Measurements from ENCODE around the gene CLSTN1.

The CLSTN1 gene

GRCh38 chr1:9827558-9828185 is 3.9 kb upstream of the CLSTN1 start:
- DNase-seq (ENCODE audit: low read depth): no peak
- no peak for TF ChIP-seq CTCF (IDR thresholded peaks at IDR 0.05; ENCODE audit: control insufficient read depth, extremely low read depth, insufficient read depth)
- H3K4me3 ChIP-seq (ENCODE audit: low read depth, low read length): no peak overlapping the region

DNA sequence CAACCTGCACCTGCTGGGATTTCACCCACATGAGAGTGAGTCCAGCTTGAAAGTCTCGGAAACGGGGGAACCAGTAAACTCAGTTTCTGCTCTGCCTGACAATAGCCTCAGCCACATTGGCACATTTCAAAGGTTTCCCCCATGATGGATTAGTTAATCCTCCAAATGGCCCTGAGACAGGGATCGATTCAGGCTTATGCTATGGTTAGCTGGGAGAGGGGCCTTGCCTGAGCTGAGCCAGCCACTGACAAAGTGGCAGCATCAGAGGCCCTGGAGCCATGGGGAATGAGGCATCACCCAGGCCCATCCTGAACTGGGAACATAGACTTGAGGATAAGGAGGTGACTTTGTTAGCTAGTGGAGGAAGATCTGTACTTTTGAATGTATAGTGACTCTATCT is 2.9 kb upstream of the CLSTN1 start:
- TF ChIP-seq CTCF (IDR thresholded peaks at IDR 0.05; ENCODE audit: control insufficient read depth, extremely low read depth, insufficient read depth): no peak
- H3K4me3 ChIP-seq (ENCODE audit: low read depth, low read length): no peak overlapping the region

GRCh38 chr1:9826087-9826486 is 2.3 kb upstream of the CLSTN1 start:
- H3K4me3 ChIP-seq (ENCODE audit: low read depth, low read length): 0 out of 2 replicates have a peak overlapping the region, but pooled peaks have one; percentile 10
- no peak for DNase-seq (ENCODE audit: low read depth)
- TF ChIP-seq CTCF (IDR thresholded peaks at IDR 0.05; ENCODE audit: control insufficient read depth, extremely low read depth, insufficient read depth): no peak

More for the DNA sequence above, 2.9 kb upstream of the CLSTN1 start:
- DNase-seq (ENCODE audit: low read depth): no peak

DNA sequence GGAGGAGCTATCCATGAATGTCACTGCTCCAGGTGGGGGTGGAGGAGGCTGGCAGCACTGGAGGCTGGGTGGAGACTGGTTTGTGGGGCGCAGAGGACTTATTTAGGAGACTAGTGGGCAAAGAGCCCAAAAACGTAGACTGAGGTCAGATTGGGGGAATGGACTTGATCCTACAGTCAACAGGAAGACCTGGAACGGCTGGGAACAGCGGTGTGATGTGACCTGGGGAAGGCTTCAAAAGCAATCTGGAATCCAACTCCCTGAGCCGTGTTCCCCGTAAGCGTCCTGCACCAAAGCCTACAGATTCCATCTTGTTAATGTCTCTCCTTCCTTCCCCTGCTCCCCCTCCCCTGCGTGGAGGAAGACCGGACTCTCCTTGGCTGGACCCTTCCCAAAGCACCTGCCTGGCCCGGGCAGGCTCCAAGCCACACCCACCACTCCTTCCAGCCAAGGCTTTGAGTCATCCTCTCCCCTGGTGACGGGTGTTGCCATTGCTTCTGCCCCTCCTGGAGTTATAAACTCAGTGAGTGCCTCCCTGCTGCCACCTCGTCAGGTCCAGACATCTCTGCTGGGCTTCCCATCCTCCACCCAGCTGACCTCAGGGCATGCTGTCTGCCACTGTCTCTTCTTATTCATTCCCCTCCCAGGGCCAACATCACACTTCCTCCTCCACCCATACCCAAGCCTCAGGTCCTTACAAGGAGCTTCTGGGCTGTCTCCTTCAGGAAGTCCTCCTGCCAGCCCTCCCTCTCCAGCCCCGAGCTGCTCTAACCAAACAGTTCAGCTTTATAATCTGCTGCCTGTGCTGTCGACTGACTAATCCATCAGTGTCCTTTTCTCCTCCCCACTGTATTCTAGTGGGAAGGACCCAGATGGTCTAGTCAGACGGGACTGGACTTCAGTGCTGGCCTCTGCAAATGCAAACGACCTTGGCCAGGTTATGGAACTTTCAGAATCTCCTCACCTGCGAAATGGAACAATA is 1.6 kb upstream of the CLSTN1 start:
- peak; percentile 98 for DNase-seq (ENCODE audit: low read depth)
- H3K4me3 ChIP-seq (ENCODE audit: low read depth, low read length): peak overlapping the region; percentile 10; the same call in 1 of the 2 replicates
- no peak for TF ChIP-seq CTCF (IDR thresholded peaks at IDR 0.05; ENCODE audit: control insufficient read depth, extremely low read depth, insufficient read depth)

GRCh38 chr1:9824702-9825089 is 931 bp upstream of the CLSTN1 start:
- 0 out of 2 replicates have a peak overlapping the region, but pooled peaks have one; percentile 6 for H3K4me3 ChIP-seq (ENCODE audit: low read depth, low read length)
- no peak for TF ChIP-seq CTCF (IDR thresholded peaks at IDR 0.05; ENCODE audit: control insufficient read depth, extremely low read depth, insufficient read depth)
- DNase-seq (ENCODE audit: low read depth): no peak

DNA sequence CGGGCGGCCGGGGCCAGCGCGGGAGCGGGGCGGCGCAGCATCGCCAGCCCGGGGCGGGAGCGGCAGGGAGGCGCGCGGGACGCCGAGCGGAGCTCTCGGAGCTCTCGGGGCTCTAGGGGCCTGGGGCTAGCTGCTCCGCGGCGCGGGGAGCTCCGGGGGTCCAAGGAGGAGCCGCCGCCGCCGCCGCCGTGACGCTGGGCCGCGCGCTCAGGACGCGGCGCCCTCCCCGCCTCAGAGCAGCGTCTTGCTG is 147 bp downstream of the CLSTN1 start:
- no peak for TF ChIP-seq CTCF (IDR thresholded peaks at IDR 0.05; ENCODE audit: control insufficient read depth, extremely low read depth, insufficient read depth)
- peak overlapping the region; percentile 81 for H3K4me3 ChIP-seq (ENCODE audit: low read depth, low read length)
- no peak for DNase-seq (ENCODE audit: low read depth)

All from LNCaP clone FGC (cell line).